ENCODE data around the gene RNASEH2C.

DNA sequence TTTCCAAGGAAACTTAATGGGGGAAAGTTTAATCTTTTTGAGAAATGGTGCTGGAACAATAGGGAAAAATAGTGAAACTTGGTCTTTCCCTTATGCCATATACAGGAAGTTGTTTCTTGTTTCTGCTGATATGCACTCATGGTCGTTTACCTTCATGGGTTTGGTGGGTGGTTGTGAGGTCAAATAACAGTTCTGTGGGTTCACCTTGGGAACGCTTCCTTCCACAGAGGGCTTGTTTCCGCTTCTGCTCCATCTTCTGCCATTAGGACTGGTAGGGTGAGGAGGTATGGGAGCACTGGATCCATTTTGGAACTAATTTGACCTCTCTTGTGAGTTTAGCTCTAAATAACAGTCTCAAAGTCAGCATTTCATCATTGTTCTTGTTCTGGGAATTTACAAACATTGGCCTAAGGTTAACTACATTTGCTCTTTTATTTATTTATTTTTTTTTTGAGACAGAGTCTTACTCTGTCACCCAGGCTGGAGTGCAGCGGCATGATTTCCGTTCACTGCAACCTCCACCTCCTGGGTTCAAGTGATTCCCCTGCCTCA lies 40.3 kb downstream of the RNASEH2C start:
- TF ChIP-seq, protein P1, sequence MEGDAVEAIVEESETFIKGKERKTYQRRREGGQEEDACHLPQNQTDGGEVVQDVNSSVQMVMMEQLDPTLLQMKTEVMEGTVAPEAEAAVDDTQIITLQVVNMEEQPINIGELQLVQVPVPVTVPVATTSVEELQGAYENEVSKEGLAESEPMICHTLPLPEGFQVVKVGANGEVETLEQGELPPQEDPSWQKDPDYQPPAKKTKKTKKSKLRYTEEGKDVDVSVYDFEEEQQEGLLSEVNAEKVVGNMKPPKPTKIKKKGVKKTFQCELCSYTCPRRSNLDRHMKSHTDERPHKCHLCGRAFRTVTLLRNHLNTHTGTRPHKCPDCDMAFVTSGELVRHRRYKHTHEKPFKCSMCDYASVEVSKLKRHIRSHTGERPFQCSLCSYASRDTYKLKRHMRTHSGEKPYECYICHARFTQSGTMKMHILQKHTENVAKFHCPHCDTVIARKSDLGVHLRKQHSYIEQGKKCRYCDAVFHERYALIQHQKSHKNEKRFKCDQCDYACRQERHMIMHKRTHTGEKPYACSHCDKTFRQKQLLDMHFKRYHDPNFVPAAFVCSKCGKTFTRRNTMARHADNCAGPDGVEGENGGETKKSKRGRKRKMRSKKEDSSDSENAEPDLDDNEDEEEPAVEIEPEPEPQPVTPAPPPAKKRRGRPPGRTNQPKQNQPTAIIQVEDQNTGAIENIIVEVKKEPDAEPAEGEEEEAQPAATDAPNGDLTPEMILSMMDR (IDR thresholded peaks at IDR 0.05; ENCODE audit: low read depth, low read length): no peak
- no peak for TF ChIP-seq EZH2phosphoT487 (IDR thresholded peaks at IDR 0.05; ENCODE audit: low read depth)
